Mucosa of stomach (tissue), 1 donor: ENCODE data around the gene LRRC8C.

Experiments used
- H3K27me3 ChIP-seq: one replicate; pipeline ENCODE4 v1.7.0; 2013; ENCODE audit warnings: mild to moderate bottlenecking, low read length; ENCODE audit not compliant: control insufficient read depth, insufficient read depth
- H3K36me3 ChIP-seq: one replicate; pipeline ENCODE4 v1.7.0; 2013; ENCODE audit warnings: low read length; ENCODE audit not compliant: control insufficient read depth, insufficient read depth
- H3K4me1 ChIP-seq: one replicate; pipeline ENCODE4 v1.7.0; 2013; ENCODE audit warnings: mild to moderate bottlenecking, low read length; ENCODE audit not compliant: control insufficient read depth, insufficient read depth
- H3K4me3 ChIP-seq: one replicate; pipeline ENCODE4 v1.7.0; 2013; ENCODE audit warnings: low read length
- H3K9ac ChIP-seq: one replicate; pipeline ENCODE4 v1.7.0; 2013; ENCODE audit warnings: mild to moderate bottlenecking, low read length, moderate library complexity
- H3K9me3 ChIP-seq: one replicate; pipeline ENCODE4 v1.7.0; 2013; ENCODE audit warnings: mild to moderate bottlenecking, low read length, moderate library complexity; ENCODE audit not compliant: control insufficient read depth
- donor health status: Pancreatic carcinoma.

Gene LRRC8C

DNA sequence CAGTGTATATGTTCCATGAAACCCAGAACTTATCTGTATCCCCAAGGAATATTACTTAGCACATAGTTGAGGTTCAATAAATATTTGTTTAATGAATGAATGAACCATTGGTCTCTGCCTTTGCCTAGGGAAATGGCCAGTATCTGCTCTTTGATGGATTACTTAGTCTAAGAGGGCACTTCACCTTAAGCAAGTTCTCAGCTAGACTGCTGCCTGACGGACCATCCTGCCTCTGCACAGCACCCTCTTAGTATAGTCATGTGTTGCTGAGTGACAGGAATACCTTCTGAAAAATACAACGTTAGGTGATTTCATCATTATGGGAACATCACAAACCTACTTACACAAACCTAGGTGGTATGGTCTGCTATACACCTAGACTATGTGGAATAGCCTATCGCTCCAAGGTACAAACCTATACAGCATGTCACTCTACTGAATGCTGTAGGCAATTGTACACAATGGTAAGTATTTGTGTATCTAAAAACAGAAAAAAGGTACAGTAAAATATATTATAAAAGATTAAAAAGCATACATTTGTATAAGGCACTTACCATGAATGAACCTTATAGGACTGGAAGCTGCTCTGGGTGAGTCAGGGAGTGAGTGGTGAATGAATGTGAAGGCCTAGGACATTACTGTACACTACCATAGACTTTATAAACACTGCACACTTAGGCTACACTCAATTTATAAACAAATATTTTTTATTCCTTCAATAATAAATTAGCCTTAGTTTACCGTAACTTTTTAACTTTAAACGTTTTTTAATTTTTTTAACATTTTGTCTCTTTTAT is 104.2 kb downstream of the LRRC8C start:
- Histone ChIP-seq H3K36me3 (no peaks in the 10 kb centered on the region), H3K9ac (no peak overlapping the region), H3K4me3 (no peak overlapping the region), H3K4me1 (no peaks in the 10 kb centered on the region), H3K27me3 (peaks cover 3% of the 10 kb centered on the region), H3K9me3 (no peaks in the 10 kb centered on the region)

- Histone ChIP-seq H3K36me3 (no peaks in the 10 kb centered on the region), H3K4me1 (no peaks in the 10 kb centered on the region), H3K4me3 (no peak overlapping the region), H3K27me3 (peaks cover 3% of the 10 kb centered on the region), H3K9me3 (no peaks in the 10 kb centered on the region), H3K9ac (no peak overlapping the region)
These were observed 105.1 kb downstream of the LRRC8C start for GRCh38 chr1:89737985-89738510.

DNA sequence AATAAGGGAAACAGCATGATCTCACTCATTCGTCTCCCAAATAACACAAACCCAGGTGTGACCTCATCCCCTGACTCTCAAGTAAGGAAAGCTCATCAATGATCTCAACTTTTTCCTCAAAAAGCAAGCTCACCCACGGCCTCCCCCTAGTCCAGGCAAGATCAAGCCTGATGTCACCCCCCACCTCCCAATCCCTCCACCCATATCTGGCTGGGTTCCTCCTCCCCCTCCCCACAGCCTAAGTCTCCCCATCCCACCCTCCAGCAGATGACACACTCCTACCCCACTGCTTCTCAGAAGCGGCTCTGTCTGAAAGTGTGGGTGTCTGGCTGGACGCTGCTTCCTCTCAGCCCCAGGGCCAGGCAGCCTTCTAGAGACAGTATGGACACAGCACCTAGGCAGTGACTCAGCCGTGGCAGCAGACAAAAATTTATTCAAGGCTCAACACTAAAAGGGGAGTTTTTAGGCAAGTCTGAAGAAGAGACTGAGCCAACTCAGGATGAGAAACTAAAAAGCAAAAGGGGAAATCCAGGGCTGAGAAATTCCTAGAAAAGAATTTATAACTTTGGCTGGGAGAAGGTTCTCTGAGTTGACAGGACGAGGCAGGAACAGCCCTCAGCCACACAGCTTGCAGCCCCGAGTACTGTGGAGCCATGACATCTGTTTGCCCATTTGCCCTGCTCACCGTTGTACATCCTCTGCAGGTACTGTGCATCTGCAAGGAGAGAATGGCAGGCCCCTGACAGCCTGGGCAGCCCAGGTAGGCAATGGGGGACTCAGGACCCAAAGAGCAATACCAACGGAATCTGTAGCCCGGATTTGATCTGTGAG is 106.3 kb downstream of the LRRC8C start:
- H3K9me3 ChIP-seq: no peaks in the 10 kb centered on the region
- H3K4me1 ChIP-seq: no peaks in the 10 kb centered on the region
- peaks cover 3% of the 10 kb centered on the region for H3K27me3 ChIP-seq
- H3K9ac ChIP-seq: no peak overlapping the region
- H3K4me3 ChIP-seq: no peak overlapping the region
- H3K36me3 ChIP-seq: no peaks in the 10 kb centered on the region

- Histone ChIP-seq H3K27me3 (peaks cover 3% of the 10 kb centered on the region), H3K36me3 (no peaks in the 10 kb centered on the region), H3K4me3 (no peak overlapping the region), H3K4me1 (no peaks in the 10 kb centered on the region), H3K9ac (no peak overlapping the region), H3K9me3 (no peaks in the 10 kb centered on the region)
These were observed 106.9 kb downstream of the LRRC8C start for GRCh38 chr1:89739844-89740216.

GRCh38 chr1:89743788-89744187 is 110.9 kb downstream of the LRRC8C start:
- Histone ChIP-seq H3K4me3 (no peak overlapping the region), H3K36me3 (no peaks in the 10 kb centered on the region), H3K27me3 (peaks cover 3% of the 10 kb centered on the region), H3K9me3 (no peaks in the 10 kb centered on the region), H3K9ac (no peak overlapping the region), H3K4me1 (no peaks in the 10 kb centered on the region)

DNA sequence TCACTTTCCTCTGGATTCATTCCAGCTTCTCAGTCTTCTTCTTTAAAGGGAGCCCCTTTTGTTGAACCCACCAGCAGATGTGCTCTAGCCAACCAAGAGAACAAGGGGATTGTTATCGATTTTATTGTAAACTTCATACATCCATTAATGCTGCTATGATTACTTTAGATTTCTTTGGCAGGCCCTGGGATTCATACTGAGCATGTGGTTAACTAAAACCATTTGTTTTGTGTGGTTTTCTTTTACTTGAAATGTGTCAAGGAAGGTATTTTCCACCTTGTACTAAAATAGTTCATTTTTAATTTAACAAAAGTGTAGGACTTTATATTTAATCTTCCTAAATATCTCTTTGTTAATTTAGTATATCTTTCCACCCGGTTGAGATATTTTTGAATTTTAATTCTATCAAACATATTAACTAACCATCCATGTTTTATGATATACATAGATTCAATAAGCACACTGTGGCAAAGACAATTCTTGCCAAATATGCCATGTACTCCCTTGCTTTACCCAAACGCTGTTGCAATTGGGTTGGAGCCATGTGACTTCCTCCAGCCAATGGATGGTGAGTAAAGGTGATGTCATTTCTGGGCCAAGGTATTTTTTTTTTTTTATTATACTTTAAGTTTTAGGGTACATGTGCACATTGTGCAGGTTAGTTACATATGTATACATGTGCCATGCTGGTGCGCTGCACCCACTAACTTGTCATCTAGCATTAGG is 113.7 kb downstream of the LRRC8C start:
- H3K4me3 ChIP-seq: no peak overlapping the region
- H3K27me3 ChIP-seq: no peaks in the 10 kb centered on the region
- H3K36me3 ChIP-seq: no peaks in the 10 kb centered on the region
- H3K9ac ChIP-seq: no peak overlapping the region
- H3K9me3 ChIP-seq: no peaks in the 10 kb centered on the region
- no peaks in the 10 kb centered on the region for H3K4me1 ChIP-seq

GRCh38 chr1:89753761-89754160 is 120.8 kb downstream of the LRRC8C start:
- Histone ChIP-seq H3K9ac (no peak overlapping the region), H3K27me3 (no peaks in the 10 kb centered on the region), H3K36me3 (no peaks in the 10 kb centered on the region), H3K4me1 (peaks cover 7% of the 10 kb centered on the region), H3K4me3 (no peak overlapping the region), H3K9me3 (no peaks in the 10 kb centered on the region)

- Histone ChIP-seq H3K9me3 (no peaks in the 10 kb centered on the region), H3K36me3 (no peaks in the 10 kb centered on the region), H3K4me3 (no peak overlapping the region), H3K27me3 (no peaks in the 10 kb centered on the region), H3K4me1 (peaks cover 7% of the 10 kb centered on the region), H3K9ac (no peak overlapping the region)
These were observed 121.6 kb downstream of the LRRC8C start for GRCh38 chr1:89754518-89754917.

DNA sequence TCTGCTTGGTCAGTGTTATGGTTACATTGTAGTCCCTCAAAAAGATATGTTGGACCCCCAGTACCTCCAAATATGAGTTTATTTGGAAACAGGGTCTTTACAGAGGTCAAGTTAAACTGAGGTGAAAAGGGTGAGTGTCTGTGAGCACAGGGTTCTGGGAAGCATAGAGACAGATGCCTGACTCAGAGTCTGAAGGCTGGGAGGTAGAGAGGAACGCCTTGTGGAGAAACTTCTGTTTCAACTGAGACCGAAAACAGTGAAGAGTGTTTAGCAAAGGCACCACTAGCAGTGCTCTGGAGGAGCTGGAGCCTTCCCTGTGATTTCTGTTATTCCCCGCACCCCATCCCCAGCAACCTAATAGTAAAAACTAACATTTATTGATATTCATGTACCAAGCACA is 122.7 kb downstream of the LRRC8C start:
- no peaks in the 10 kb centered on the region for H3K27me3 ChIP-seq
- H3K36me3 ChIP-seq: no peaks in the 10 kb centered on the region
- H3K4me1 ChIP-seq: peaks cover 7% of the 10 kb centered on the region
- no peaks in the 10 kb centered on the region for H3K9me3 ChIP-seq
- no peak overlapping the region for H3K4me3 ChIP-seq
- H3K9ac ChIP-seq: no peak overlapping the region

- no peaks in the 10 kb centered on the region for H3K36me3 ChIP-seq
- H3K27me3 ChIP-seq: no peaks in the 10 kb centered on the region
- peaks cover 13% of the 10 kb centered on the region for H3K4me1 ChIP-seq
- no peaks in the 10 kb centered on the region for H3K9me3 ChIP-seq
- no peak overlapping the region for H3K9ac ChIP-seq
- H3K4me3 ChIP-seq: no peak overlapping the region
These were observed 124.6 kb downstream of the LRRC8C start for GRCh38 chr1:89757532-89757931.

- Histone ChIP-seq H3K36me3 (no peaks in the 10 kb centered on the region), H3K4me3 (no peak overlapping the region), H3K4me1 (peaks cover 17% of the 10 kb centered on the region), H3K27me3 (peaks cover 1% of the 10 kb centered on the region), H3K9me3 (no peaks in the 10 kb centered on the region), H3K9ac (no peak overlapping the region)
These were observed 125.2 kb downstream of the LRRC8C start for GRCh38 chr1:89758156-89758555.

DNA sequence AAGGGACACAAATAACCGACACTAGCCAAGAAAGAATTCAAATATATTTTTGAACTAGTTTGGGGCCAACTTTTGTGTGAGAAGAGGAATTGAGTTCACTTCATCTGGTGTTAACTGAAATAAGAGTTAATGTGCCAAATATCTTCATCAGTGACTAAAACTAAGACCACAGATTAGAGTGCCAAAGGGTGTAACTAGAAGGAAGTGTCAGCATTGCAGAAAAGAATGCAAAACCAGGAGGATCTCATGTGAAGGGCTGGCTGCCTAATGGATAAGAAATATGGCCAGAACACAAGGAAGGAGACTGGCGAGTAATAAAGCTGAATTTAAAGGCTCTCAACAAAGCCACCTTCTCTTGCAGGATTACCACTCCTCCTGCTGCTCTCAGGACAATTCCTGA is 126.1 kb downstream of the LRRC8C start:
- no peaks in the 10 kb centered on the region for H3K9me3 ChIP-seq
- peaks cover 20% of the 10 kb centered on the region for H3K4me1 ChIP-seq
- no peak overlapping the region for H3K9ac ChIP-seq
- H3K36me3 ChIP-seq: no peaks in the 10 kb centered on the region
- no peak overlapping the region for H3K4me3 ChIP-seq
- peaks cover 5% of the 10 kb centered on the region for H3K27me3 ChIP-seq
